GM18505 (cell line): ENCODE results near the gene TOP2B.

ENCODE experiments used
- ATAC-seq: cut with Tn5 transposase; IDR thresholded peaks from one replicate; pipeline ENCODE4 v1.9.1; 2021; ENCODE audit not compliant: unreplicated experiment
- POLR2A ChIP-seq: IDR thresholded peaks from 4 replicates; pipeline ENCODE4 v1.6.1; 2011; ENCODE audit warnings: borderline replicate concordance; ENCODE audit not compliant: insufficient read depth, insufficient read length; ENCODE audit errors: extremely low read depth

TOP2B gene

DNA sequence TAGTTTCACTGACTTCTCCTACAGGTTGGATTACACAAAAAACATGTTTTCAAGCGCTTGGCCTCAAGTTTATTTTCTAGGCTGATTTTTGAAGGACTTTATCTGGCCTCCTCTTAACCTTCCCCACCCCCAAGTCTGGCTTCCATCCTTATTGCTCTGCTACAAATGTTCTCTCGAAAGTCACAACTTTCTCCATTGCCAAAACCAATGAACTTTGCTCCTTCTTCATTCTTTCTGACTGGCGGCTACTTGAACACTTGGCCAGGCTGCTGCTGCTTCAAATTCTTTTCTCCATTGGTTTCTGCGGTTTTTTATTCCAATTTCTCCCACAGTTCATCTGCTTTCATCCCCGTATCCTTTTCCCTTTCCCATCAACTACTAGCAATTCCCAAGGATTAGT lies 106.6 kb downstream of the TOP2B start:
- no peak for TF ChIP-seq POLR2A
- ATAC-seq = no peak

DNA sequence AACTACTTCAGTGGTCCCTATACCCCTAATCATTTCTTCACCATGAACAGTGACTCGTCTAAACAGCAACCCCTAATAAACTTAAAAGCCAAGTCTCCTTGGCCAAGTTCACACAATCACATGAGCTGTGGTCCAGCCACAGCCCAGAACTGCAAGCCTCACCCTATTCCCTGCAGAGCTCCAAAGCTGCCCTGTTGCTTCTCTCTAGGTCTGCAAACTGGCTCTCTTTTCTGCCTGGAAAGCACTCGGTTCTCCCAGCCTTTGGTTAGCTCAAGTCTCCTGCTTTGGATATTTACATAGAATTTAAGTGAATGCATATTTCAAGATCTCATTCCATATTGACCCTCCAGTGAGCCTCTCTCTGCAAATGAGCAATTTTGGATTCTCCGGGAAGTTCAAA lies 107.0 kb downstream of the TOP2B start:
- ATAC-seq = no peak
- no peak for TF ChIP-seq POLR2A

DNA sequence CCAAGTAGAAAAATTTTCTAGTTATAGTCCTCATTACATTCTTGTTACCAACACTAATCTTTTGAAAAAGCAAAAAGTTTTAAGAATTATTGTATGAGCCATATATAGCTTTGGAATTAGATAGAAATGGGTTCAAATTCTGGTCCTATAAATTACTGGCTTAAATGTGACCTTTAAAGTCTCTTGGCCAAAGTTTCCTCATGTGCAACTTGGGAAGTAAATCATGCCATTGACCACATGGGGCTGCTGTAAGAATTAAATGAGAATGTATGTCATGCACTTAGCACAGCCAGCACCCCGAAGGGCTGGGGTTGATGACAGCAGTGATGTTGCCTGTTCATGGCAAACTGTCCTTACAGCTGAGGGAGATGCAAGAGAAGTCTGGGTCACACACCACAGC lies 108.3 kb downstream of the TOP2B start:
- ATAC-seq = no peak
- no peak for TF ChIP-seq POLR2A

DNA sequence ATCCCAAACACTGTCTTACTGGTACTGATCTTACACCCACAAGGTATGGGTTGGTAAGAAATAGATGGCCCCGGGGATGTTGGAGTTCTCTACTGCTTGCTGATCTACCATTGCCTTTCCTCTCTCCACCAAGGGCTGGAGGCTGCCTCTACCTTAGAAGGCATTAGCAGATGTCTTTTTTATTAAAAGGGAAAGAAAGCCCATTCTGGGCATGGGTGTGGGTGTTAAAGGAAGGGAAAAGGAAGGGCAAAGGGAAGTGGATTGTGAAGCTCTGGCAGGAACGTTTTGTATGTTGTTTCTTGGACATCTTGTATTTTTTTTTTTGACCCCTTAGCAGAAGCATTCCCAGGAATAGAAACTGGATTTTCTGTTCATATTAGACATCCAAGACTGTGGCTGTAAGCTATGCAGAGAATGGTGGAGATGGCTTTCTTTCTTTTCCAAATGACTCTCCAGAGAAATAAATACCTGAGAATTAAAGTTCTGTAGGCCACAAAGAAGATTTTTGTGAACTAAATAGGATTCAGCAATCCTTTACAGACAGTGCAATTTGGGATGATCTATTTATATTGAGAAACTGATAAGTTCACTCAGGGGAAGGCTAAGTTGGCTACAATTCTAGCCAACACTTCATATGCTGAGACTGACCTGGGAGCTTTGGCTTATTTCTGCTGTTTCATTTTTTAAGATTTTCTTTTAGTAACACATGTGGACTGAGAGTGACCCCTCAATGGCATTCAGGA lies 108.8 kb downstream of the TOP2B start:
- no peak for TF ChIP-seq POLR2A

DNA sequence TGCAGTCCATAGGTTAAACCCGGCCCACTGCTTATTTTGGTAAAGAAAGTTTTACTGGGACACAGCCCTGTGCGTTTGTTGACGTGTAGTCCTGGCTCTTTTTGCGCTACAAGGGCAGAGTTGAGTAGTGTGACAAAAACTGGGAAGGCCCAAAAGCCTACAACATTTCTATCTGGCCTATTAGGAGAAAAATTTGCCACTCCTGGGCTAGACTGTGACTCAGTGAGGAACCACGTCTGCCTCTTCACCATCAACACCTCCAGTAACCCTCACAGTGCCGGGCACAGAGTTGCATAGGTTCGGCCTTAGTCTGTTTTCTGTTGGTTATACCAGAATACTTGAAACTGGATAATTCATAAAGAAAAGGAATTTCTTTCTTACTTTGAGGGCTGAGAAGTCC lies 110.3 kb downstream of the TOP2B start:
- TF ChIP-seq POLR2A = no peak
- no peak for ATAC-seq

More for the DNA sequence above, 108.8 kb downstream of the TOP2B start:
- no peak for ATAC-seq

DNA sequence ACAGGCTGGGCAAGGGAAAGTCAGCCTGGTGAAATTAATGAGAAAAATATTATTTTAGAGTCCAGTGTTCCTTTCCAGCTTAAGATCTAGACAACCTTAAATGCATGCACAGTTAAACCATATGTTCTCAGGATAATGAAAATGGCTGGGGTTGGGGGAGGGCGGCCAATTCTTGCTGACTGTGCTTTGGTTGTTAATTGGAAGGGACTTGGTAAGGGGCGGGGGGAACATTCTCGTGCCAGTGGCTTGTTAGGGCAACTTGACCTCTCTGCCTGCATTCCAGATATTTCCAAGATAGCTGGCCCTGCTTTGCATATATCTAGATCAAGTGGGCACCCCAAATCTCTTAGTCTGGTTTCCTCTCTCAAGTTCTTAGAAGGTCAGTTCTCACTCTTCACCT lies 112.5 kb downstream of the TOP2B start:
- no peak for TF ChIP-seq POLR2A
- ATAC-seq = no peak

DNA sequence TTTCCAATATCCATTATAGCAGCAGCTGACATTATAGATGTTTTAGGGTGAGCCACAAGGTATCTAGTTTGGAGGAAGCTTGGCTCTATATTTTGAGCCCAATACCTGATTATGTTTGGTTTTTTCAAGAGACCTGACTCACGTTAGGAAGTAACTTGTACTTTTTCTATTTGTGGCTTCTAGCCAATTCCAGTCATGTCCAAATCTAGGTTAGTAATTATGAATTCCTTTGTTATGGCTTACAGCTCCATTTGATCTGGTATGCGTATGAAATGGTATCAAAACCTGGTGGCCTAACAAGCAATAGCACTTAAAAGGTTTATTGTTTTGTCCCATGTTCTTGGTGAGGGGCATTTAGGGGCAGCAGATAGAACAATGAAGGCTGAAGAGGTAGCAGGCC lies 115.9 kb downstream of the TOP2B start:
- no peak for TF ChIP-seq POLR2A
- ATAC-seq = no peak

DNA sequence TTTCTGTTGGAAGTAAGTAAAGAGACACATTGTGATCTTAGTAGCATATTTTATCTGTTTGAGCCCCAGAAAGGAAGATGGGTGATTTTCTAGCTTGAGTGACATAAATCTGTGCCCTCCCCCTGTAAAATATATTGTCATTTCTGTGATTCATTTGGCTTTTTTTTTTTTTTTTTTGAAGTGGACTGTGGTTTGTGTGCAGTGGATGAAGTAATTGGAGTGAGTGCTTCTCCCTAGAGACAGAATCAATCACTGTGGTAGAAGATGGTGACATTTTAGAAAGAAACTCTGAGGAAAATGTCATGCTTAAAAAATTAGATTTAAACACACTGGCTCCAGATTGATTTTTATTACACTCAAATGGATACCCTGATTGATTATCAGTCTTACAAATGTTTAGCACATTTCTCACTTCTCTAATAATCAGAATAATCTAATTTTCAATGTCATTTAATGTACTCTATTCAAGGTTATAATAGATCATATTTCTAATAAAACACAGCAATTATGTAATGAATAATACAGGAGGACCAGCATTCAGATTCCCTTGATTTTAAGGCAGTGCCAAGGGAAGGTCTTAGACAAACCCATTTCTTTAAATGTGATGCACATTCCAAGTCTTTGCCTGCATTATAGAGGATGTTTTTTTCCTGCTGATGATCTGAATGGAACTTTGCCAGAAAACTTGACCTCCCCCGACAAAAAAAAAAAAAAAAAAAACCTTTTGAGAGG lies 116.6 kb downstream of the TOP2B start:
- ATAC-seq = no peak
- TF ChIP-seq POLR2A = no peak
